GM21529 (cell line): ENCODE data around the gene ASPHD2.
A peak's percentile ranks its signal among the peaks of the same experiment; 100 is the strongest.
"Not testable (repeated sequence)": the region's sequence is repeated elsewhere in the genome, so short reads cannot be mapped to it uniquely, and the experiment has no call there.

Source experiments
- ATAC-seq: cut with Tn5 transposase; IDR thresholded peaks from one replicate; pipeline ENCODE4 v1.9.1; 2021; ENCODE audit not compliant: unreplicated experiment

The ASPHD2 gene, protein sequence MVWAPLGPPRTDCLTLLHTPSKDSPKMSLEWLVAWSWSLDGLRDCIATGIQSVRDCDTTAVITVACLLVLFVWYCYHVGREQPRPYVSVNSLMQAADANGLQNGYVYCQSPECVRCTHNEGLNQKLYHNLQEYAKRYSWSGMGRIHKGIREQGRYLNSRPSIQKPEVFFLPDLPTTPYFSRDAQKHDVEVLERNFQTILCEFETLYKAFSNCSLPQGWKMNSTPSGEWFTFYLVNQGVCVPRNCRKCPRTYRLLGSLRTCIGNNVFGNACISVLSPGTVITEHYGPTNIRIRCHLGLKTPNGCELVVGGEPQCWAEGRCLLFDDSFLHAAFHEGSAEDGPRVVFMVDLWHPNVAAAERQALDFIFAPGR

DNA sequence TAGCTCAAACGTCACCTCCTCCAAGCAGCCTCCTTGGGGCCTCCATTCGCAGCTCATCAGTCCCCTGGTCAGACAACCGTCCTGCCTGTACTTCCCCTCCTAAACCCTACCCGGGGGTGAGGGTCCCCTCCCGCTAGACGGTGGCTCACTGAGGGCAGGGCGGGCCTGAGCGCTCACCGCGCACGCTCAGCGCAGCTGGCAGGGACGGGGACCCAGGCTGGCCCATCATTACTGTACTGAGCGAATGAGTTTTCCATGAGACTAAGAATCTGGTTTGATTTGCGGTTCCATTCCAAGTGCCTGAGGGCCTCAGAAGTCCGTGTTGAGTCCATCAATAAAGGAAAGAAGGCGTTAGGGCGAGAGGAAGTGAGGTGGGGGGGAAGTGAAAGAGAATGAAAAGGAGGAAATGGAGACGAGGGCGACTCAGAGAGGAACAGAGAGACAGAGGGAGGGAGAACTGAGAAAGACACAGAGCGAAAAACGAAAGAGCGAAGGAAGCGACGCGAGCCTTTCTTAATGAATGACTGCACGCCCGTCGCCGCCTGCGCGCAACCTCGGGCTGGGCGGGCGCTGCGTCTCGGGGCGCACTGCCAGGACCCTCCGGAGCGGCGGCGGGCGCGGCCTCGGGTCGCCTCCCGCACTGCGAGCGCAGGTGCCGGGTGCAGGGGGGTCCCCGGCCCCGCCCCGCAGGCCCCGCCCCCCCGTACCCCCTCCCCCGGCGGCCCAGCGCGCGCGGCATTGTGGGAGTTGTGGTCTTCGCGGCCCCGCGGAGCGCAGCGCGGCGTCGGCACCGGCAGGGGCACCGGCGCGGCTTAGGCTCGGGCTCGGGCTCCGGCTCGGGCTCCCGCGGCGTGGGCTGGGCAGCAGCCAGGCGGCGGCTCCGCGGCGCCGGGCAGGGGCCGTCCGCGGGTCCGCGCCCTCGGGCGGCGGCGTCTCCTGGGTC lies at the start of gene ASPHD2:
TSS of gene ASPHD2 (plus strand) at position 746 of the 943 bp plus-strand sequence. CDS start 4,356 bp downstream, outside the sequence.
- peak; percentile 77 for ATAC-seq

DNA sequence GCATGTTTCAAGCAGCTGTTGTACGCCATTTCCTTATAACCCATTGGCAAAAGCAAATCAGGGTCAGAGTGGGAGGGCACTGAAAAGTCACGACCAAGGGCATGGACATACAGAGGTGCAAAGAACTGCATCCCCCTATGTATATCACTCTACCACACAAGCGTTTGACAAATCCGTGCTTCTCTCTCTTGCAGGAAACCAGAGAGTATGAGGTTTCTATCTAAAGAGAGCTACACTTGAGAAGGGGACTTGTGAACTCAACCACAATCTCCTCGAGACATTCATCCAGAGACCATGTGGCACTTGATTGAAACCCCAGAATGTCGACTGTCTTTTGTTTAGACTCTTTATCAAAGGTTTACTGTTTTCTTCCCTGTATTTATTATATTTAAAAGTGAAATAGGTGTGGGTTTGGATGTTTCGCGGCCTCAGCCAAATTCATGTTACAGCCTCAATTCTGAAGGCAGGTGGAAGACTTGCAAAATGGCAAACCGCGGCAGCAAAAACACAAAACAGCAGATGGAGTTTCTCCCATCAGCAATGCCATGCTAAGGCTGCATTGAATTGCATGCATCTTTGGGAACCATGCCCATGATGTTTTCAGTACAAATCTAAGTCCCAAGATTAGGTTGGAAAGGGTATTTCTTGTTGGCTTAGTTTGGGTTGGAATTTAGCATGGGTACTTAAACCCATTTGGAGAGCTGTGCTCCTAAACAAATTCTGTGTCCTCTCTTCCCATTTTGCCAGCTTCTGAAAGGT lies 48.8 kb upstream of the ASPHD2 start:
- no peak for ATAC-seq

DNA sequence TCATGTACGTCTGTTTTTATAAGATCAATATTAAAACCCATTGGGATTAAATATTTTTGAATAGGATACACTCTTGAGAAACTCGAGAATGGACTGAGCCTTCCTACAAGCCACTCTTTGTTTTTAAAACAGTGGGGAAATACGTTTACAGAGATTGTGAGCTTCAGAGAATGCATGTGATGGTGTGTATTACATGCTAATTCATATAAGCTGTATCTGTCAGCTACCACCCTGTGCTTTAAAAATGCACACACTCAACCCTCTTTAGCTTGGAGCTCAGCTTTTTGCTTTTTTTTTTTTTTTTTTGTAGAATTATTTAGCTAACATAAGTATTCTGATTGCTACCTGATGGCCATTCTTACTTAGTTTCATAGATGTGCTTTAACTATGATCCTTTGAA lies 46.3 kb upstream of the ASPHD2 start:
- no peak for ATAC-seq

DNA sequence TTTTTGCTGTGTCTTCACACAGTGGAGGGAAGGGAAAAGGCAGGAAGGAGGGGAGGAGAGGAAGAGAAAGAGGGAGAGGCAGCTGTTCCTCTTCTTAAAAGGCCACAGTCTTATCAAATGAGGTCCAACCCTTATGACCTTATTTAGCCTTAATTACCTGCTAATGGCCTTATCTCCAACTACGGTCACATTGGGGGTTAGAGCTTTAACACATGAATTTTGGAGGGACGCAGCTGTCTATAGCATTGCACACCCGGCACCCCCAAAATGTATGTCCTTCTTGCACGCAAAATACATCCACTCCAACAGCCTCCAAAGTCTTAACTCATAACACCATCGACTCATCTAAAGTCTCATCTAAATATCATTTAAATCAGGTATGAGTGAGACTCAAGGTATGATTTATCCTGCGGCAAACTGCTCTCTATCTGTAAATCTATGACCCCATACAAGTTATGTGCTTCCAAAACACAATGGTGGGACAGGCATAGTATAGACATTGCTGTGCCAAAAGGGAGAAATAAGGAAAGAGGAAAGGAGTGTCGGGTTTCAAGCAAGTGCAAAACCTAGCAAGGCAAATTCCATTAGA lies 45.0 kb upstream of the ASPHD2 start:
- no peak for ATAC-seq

DNA sequence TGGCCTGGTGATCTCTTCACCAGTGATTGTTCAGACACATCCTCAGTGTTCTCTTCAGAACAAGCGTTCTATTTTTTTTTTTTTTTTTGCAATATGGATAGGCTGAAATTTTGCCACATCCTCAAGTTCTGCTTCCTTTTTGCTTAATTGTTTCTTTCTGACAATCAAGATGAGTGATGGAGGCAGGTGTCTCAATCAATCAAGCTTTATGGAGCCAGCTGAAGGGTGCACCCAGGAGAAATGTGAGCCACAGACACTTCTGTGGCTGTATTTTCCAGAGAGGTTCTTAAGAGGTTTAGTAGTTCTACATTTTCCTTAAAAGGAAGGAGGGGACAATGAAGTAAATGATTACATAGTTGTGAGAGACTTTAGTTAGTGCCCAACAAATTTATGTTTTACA lies 43.9 kb upstream of the ASPHD2 start:
- no peak for ATAC-seq

DNA sequence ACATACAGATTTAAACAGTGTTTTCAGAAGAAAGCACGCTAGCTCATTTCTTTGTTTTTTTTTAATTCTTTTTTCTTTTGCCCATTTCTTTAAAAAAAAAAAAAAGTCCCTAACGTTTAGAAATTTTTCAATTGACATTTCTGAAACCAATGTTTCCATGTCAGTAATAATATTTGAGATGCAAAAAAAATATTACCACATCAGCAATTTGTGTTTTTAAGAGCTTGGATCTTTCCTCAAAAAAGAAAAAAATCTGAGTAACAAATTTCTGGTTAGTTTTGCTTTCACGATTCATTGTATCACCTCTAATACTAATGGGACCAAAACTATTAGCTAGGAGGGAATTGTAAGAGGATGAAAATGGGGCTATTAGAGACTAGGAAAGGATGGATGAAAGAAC lies 39.9 kb upstream of the ASPHD2 start:
- ATAC-seq: no peak

DNA sequence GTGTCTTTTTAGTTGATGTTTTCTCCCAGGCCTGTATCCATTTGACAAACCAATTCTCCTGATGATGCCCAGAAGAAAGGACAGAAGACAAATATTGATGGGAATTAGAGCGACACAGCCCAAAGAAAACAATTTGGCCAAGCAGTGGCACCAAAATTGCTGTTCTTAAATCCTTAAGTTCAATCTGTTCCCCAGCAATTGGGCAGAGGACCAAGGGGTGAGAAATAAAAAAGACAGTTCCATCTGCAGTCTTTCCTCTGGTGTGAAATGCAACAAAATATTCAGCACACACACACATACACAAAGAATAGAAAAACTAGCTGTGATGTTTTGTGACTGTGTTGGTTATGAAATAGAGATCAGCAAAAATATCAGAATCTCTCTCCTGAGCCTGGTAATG lies 38.0 kb upstream of the ASPHD2 start:
- ATAC-seq: no peak

DNA sequence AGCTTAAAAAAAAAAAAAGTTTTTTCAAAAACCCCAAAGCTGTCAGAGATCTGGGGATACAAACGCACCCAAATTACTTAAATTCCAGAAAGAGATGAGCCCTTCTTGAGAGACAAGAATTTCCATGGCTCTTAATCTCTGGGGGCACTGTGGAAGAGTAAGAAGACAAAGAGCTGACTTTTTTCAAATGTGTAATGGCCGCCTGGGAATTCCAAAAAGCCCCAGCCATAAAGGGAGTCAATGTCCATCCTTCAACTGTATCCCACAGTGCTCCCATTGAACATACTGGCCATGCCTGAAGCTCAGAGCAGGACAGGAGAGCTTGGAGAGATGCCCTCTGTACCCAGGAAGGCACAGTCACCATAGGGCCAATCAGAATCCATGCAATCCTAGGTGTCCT lies 37.4 kb upstream of the ASPHD2 start:
- no peak for ATAC-seq

DNA sequence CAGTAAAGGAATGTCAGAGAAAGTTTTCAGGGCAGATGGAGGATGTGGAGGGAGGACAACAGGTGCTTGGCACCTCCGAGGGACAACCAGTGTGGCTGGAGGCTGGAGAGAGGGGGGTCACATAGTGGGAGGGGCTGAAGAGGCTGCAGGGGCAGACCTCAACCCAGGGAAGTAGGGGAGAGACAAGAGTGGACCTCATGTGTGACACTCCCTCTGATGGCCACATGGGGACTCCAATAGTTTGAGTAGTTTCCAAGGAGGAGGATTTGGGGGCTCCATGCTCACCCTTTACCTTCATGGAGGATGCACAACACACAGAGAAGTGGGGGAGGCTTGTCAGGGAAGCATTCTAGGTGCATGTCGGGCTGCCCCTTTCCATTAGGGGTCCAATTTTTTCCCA lies 35.1 kb upstream of the ASPHD2 start:
- no peak for ATAC-seq

DNA sequence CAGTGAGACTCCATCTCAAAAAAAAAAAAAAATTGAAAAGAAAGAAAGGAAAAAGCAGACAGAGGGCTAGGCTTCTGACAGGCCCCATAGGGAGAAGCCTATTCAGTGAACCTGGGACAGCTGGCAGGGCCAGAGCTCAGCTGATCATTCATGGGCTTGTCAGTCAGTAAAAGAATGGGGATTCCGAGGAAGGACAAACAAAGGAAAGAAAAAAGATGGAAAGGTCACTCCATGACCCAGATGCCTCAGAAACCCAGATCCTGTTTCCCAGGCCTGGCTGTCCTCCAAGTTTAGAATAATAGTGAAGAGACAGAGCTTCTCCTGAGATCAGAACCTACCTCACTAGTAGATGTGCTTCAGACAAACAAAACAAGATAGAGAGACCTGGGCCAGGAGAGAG lies 34.3 kb upstream of the ASPHD2 start:
- no peak for ATAC-seq

DNA sequence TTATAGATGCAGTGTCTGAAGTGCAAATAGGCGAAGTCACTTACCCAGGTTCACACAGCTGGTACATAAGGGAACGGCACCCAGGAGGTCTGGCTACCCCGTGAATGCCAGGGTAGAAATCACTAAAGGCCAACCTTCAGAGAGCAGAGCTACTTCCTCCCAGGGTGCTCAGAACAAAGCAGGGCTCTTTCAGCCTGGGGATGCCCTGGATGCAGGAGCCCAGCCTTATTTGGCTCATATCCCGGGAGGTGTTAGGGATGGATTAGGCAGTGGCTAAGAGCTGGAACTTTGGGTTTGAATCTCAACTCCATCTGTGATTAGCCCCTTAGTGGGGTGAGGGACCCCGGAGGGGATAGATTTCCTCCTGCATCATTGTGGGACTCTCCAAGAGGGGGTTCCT lies 33.1 kb upstream of the ASPHD2 start:
- no peak for ATAC-seq

DNA sequence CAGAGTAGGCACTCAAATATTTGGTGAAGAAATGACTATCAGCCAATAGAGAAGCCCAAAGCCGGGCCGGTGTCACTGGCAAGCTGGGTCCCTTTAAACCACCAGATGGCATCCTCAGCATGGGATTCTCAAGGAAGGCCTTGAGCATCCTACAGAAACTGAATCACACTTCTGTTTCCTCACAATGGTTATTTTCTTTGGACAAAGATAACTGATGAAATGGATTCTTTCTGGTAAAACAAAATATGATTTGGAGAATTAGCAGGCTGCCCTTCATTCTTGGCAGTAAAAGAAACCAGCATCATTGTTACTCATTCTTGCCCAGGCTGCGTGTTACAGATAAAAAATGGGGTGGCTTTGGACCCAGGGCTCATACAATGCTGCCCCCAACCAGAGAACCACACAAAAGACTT lies 30.3 kb upstream of the ASPHD2 start:
- no peak for ATAC-seq

DNA sequence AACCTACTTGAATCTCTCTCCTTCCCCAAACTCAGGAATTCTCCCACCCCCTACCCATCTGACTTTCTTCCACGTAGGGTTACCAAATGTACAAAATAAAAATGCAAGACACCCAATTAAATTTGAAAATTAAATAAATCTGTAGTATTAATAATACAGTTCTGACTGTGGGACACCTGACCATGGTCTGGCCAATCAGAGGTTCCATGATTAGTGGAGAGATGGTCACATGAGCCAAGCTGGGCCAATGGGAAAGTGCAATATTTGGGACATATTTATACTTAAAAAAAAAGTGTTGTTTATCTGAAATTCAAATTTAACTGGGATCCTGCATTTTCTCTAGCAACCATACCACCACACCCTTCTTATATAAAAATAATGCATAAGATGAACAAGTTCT lies 29.8 kb upstream of the ASPHD2 start:
- ATAC-seq: no peak

DNA sequence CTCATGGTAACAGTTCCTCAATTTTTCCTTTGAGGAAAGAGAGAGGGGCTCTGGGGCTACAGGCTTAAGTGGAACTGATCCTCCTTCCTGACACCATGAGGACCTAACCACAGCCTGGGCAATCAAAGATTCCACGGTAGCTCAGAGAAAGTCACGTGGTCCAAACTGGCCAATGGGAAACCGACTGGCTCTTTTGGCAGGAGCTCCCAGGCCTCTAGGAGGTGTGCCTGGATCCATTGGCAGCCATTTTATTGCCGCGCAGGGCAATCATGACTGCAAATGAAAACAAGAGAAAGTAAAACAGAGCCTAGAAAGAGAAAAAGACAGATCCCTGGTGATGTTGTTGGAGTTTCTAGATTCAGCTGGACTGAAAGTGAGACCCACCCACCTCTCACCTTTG lies 27.3 kb upstream of the ASPHD2 start:
- no peak for ATAC-seq

DNA sequence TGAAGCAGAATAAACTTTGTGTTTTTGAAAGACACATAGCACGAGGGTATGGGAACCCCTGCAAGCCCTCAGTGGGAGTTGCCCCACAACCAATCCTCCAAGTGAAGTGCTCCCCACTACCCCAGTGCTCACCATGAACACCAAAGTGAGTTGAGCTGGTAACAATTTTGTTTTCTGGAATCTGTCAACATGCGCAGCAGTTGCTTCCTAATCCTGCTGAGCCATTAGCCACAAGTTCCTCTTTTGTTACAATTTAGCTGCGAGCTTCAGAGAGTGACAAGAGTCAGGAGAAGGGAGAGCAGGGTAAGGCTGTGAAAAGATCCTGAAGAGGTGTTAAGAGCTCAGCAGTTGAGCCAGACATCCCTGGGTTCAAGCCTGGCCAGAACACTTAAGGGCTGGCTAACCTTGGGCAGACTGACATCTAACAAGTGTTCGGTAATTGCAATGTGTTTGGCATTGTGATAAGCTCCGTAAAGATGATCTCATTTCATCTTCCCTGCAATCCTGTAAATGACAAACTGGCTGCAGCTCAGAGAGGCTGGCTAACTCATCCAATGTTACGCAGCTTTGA lies 24.1 kb upstream of the ASPHD2 start:
- no peak for ATAC-seq

DNA sequence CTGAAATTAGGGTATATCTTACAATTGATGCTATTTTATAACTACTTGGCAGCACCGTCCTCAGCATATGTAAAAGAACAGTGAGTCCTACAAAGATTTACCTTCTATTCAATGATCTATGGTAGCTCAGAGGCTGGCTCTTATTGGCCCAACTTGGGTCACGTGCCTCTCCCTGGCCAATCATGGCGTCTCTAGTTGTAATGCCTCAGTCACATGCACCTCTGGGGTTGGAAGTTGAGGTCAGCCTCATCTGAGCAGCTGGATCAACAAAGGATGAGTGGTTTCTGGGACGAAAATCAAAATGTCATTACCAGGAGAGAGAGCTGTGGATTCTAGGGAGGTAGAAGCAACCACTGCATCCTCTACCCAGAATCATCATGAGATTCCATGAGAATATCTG lies 22.9 kb upstream of the ASPHD2 start:
- no peak for ATAC-seq

DNA sequence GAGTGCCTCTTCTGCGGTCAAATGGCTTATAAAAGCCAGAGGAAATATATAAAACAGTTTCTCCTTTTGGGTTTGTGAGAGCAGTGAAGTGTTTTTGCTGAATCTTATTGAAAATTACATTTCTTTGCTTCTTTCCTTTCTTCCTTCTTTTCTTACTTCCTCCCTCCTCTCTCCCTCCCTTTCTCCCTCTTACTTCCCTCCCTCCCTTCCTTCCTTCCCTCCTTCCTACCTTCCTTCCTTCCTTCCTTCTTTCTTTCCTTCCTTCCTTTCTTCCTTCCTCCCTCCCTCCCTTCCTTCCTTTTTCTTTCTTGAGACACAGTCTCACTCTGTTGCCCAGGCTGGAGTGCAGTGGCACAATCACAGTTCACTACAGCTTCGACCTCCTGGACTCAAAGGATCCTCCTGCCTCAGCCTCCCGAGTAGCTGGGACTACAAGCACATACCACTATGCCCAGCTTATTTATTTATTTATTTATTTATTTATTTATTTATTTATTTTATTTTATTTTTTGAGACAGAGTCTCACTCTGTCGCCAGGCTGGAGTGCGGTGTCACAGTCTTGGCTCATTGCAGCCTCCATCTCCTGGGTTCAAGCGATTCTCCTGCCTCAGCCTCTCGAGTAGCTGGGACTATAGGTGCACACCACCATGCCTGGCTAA lies 20.4 kb upstream of the ASPHD2 start:
- not testable (repeated sequence) for ATAC-seq

DNA sequence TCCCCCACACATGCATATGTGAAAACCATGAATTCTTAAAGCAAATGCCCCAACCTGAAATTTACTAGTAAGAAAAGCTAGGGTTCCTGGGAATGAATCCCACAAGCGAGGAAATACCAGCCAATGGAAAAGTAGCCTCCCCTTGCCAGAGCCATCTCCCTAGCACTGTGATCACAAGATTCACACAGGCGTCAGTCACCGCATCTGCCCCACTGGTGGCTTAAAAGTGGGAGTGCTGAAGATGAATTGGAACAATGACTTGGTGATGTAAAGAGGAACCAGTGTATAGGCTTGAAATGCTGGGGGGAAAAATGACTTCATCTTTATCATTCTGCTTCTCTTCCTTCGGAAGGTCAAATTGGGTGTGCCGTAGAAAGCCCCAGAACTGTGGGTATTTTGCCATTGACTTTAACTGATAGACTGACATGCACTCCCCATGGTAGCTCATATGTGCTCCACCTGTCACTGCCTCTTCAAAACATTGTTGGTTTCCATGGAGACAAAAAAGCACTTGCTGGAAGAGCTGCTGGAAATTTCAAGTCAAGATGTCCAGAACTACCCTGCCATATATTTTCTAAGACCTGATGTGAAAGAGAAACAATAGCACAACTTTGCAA lies 19.2 kb upstream of the ASPHD2 start:
- ATAC-seq: no peak

DNA sequence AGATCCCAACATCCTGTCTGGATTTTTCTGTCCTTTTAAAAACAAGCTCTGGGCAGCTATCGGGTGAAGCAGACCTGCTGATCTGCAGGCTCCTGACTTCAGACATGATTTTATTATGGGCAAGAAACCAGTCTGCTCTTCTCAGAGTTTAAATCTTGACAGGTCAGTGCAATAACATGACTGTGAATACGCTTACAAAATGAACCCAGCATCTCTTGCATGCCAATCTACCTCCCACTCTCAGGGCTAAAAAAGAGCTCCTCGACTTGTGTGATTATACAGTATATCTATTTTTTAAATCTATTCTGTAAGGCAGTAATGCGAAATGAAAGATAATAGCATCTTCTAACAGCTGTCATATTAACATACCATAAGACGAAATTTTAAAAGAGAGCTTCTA lies 18.7 kb upstream of the ASPHD2 start:
- no peak for ATAC-seq

DNA sequence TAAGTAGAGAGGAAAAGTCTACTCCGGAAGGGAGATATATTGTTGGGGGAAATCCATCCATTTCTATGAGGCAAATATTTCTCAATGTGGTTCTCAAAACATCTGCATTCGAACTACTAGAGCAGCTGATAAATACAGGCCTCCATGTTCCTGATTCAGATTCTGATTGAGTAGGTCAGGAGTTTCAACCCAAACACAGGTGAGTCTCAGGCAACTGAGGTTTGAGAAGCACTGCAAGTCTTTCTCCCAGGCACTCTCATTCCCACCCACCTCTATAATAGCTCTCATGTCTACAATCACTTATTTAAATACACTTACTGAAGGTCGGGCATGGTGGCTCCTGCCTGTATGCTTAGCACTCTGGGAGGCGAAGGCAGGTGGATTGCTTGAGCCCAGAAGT lies 14.7 kb upstream of the ASPHD2 start:
- ATAC-seq: no peak
